Keratinocyte (primary cell): ENCODE results near the gene TMEM271. TPM values are rescaled to one million over a fixed set of nuclear protein-coding genes. Genes with fewer than 3 reads are reported as not detected.

ENCODE experiments used
- DNase-seq: peaks from one replicate; pipeline ENCODE4 v3.0.0-alpha.2; 2011; ENCODE audit warnings: low read depth, missing footprints, low spot score
- FAIRE-seq: peaks from 2 replicates; lab custom pipeline; 2011; peaks lifted over from hg19 to GRCh38; lab: Jason Lieb, UNC
- H2AFZ ChIP-seq: 2 replicates; pipeline ENCODE4 v1.6.0; 2012; ENCODE audit warnings: low read length, control low read depth, inconsistent platforms; ENCODE audit not compliant: control insufficient read depth
- H3K27ac ChIP-seq: 2 replicates; pipeline ENCODE4 v1.5.1; 2011; ENCODE audit warnings: low read length; ENCODE audit not compliant: control insufficient read depth, insufficient read depth
- H3K27me3 ChIP-seq: 3 replicates; pipeline ENCODE4 v1.6.0; 2011; ENCODE audit warnings: low read length; ENCODE audit not compliant: control insufficient read depth, insufficient read depth; ENCODE audit errors: extremely low read depth
- H3K36me3 ChIP-seq, 2 experiments: 2 replicates in 1 of 2; 3 replicates in 1 of 2; pipeline ENCODE4 v1.5.1; 2011; ENCODE audit warnings: low read length in 2 of 2, mild to moderate bottlenecking in 1 of 2; ENCODE audit not compliant: control insufficient read depth in 2 of 2, insufficient read depth in 2 of 2; ENCODE audit errors: extremely low read depth in 1 of 2
- H3K4me1 ChIP-seq: 3 replicates; pipeline ENCODE4 v1.5.1; 2011; ENCODE audit warnings: low read length; ENCODE audit not compliant: control insufficient read depth, insufficient read depth; ENCODE audit errors: extremely low read depth
- H3K4me2 ChIP-seq: 3 replicates; pipeline ENCODE4 v1.6.0; 2011; ENCODE audit warnings: low read depth, low read length; ENCODE audit not compliant: control insufficient read depth, insufficient read depth; ENCODE audit errors: extremely low read depth
- H3K4me3 ChIP-seq, 3 experiments: fragments of 200-600 bp in 1 of 3; sonication (generic) in 1 of 3; 2 replicates in 2 of 3; 3 replicates in 1 of 3; pipeline ENCODE4 v1.5.1; 2011 to 2016; ENCODE audit warnings: low read length in 3 of 3, mild to moderate bottlenecking in 3 of 3, control low read depth in 2 of 3, inconsistent platforms in 1 of 3, low read depth in 1 of 3, mixed read lengths in 1 of 3, mixed run types in 1 of 3, moderate library complexity in 1 of 3; ENCODE audit not compliant: control insufficient read depth in 2 of 3, insufficient read depth in 2 of 3; ENCODE audit errors: extremely low read depth in 1 of 3
- H3K79me2 ChIP-seq: 2 replicates; pipeline ENCODE4 v1.6.0; 2012; ENCODE audit warnings: low read length; ENCODE audit not compliant: control insufficient read depth, insufficient read depth
- H3K9ac ChIP-seq: 3 replicates; pipeline ENCODE4 v1.6.0; 2011; ENCODE audit warnings: low read length; ENCODE audit not compliant: control insufficient read depth, insufficient read depth; ENCODE audit errors: extremely low read depth
- H3K9me1 ChIP-seq: 3 replicates; pipeline ENCODE4 v1.6.0; 2011; ENCODE audit warnings: low read length; ENCODE audit not compliant: control insufficient read depth, insufficient read depth; ENCODE audit errors: extremely low read depth
- H3K9me3 ChIP-seq: 2 replicates; pipeline ENCODE4 v1.5.1; 2012; ENCODE audit warnings: low read depth, low read length; ENCODE audit not compliant: control insufficient read depth
- H4K20me1 ChIP-seq: 3 replicates; pipeline ENCODE4 v1.6.0; 2011; ENCODE audit warnings: low read length; ENCODE audit not compliant: control insufficient read depth, insufficient read depth; ENCODE audit errors: extremely low read depth
- EZH2 ChIP-seq: IDR thresholded peaks from one replicate; pipeline ENCODE4 v1.6.1; 2012; ENCODE audit warnings: inconsistent platforms, mild to moderate bottlenecking, low read length, moderate library complexity
- dilution Hi-C: fragments of 300-500 bp; cut with MboI; formaldehyde crosslinking; loops from one replicate; pipeline ENCODE4 v1.7.0; 2020; ENCODE audit warnings: low sequenced_read_pairs; ENCODE audit not compliant: extremely low pct_ligation_motif_present
- polyA plus RNA-seq, 5 experiments: library from polyadenylated mRNA; depleted of rRNA in 3 of 5; stranded (reverse) in 3 of 5; stranded (forward) in 1 of 5; unstranded in 1 of 5; fragments of >200 nt; gene quantifications; 1 replicate in 1 of 5; 2 replicates in 3 of 5; 3 replicates in 1 of 5; pipeline versions ENCODE4 v1.2.1 to v1.2.3, GENCODE V29; 2011 to 2012; ENCODE audit warnings: missing spikeins in 2 of 5, low read depth in 1 of 5, low replicate concordance in 1 of 5
- TF ChIP-seq, protein P1 (sequence below), 3 experiments: IDR thresholded peaks in 1 of 3; conservative IDR thresholded peaks in 1 of 3; optimal IDR thresholded peaks in 1 of 3; 2 replicates in 2 of 3; 3 replicates in 1 of 3; pipeline versions ENCODE3 to v1.5.1; 2011; ENCODE audit warnings: low read length in 3 of 3, mild to moderate bottlenecking in 3 of 3, moderate library complexity in 2 of 3, control low read depth in 1 of 3, inconsistent platforms in 1 of 3; ENCODE audit not compliant: insufficient read depth in 2 of 3; ENCODE audit errors: extremely low read depth in 1 of 3

The TMEM271 gene
- polyA plus RNA-seq, 1 donor (not counting 4 experiments of a cell fraction or from before 2014, with no cell fraction given): not detected

DNA sequence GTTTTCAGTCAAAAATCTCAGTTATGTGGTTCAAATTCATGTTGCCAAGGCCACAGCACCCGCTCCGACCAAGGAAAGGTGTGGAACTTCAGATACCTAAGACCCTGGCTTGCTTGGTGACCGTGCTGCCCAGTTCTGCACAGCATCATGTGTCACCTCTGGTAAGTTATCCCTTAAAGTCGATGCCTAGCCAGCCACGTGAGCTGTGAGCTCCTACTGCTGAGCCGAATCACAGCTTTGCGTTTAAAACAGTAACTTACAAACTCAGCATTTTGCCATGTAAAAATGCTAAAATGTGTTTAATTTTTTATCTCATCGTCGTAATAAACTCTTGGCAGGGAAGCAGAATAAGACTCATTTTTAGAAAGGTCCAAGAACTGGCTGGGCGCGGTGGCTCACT, 5.3 kb downstream of the TMEM271 start:
- Histone ChIP-seq H3K36me3 (no peaks in the 10 kb centered on the region), H3K27ac (no peak overlapping the region), H3K9ac (no peak overlapping the region), H3K9me1 (no peaks in the 10 kb centered on the region), H3K79me2 (no peaks in the 10 kb centered on the region), H3K4me1 (no peaks in the 10 kb centered on the region), H2AFZ (no peak overlapping the region), H3K4me2 (no peak overlapping the region), H3K27me3 (peaks cover 45% of the 10 kb centered on the region), H3K4me3 (no peak overlapping the region), H3K9me3 (no peaks in the 10 kb centered on the region), H4K20me1 (peaks cover 4% of the 10 kb centered on the region)
- TF ChIP-seq, protein P1, sequence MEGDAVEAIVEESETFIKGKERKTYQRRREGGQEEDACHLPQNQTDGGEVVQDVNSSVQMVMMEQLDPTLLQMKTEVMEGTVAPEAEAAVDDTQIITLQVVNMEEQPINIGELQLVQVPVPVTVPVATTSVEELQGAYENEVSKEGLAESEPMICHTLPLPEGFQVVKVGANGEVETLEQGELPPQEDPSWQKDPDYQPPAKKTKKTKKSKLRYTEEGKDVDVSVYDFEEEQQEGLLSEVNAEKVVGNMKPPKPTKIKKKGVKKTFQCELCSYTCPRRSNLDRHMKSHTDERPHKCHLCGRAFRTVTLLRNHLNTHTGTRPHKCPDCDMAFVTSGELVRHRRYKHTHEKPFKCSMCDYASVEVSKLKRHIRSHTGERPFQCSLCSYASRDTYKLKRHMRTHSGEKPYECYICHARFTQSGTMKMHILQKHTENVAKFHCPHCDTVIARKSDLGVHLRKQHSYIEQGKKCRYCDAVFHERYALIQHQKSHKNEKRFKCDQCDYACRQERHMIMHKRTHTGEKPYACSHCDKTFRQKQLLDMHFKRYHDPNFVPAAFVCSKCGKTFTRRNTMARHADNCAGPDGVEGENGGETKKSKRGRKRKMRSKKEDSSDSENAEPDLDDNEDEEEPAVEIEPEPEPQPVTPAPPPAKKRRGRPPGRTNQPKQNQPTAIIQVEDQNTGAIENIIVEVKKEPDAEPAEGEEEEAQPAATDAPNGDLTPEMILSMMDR (optimal IDR thresholded peaks at IDR 0.05 in 1 of 3, IDR thresholded peaks at IDR 0.05 in 1 of 3, conservative IDR thresholded peaks at IDR 0.05 in 1 of 3; ENCODE audit: extremely low read depth in 1 of 3, insufficient read depth in 2 of 3, low read length in 3 of 3): no peak
- no peak for TF ChIP-seq EZH2
- DNase-seq (no peak), FAIRE-seq (no peak)
- dilution Hi-C loops: no loop called here

DNA sequence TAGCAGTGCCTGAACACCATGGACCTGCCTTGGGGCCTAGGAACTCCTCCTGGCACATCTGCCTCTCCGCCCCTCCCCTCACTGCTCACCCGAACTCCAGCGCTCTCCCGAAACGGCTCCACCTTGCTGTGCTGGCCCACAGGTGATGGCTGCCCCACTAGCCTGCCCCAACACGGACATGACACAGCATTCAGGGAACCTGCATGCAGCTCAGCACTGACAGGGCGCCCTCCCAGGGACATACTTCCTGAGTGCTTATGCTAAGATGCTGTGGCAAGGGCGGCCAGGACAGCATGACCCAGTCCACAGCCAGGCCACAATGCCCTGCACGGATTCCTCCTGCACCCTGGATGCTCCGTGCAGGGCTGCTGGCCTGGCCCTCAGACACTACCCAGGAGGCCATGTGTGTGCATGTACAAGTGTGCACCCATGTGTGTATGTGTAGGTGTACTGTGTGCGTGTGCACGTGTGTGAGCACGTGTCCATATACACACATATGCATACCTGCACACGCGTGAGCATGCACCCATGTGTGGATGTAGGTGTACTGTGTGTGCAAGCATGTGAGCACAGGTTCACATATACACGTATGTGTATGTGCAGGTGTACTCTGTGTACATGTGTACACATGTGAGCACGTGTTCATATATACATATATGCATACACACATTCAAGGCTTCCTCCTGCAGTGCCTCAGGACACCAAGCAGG, 6.0 kb downstream of the TMEM271 start:
- no peaks in the 10 kb centered on the region for H3K9me1 ChIP-seq
- DNase-seq (no peak), FAIRE-seq (no peak)
- no peaks in the 10 kb centered on the region for H3K4me1 ChIP-seq
- H3K27me3 ChIP-seq: peaks cover 40% of the 10 kb centered on the region
- no peak overlapping the region for H3K4me2 ChIP-seq
- H3K36me3 ChIP-seq: no peaks in the 10 kb centered on the region
- no peak overlapping the region for H3K9ac ChIP-seq
- H4K20me1 ChIP-seq: peaks cover 4% of the 10 kb centered on the region
- H3K9me3 ChIP-seq: no peaks in the 10 kb centered on the region
- no peaks in the 10 kb centered on the region for H3K79me2 ChIP-seq
- no peak overlapping the region for H2AFZ ChIP-seq
- no peak overlapping the region for H3K27ac ChIP-seq
- dilution Hi-C loops: no loop called here
- no peak overlapping the region for H3K4me3 ChIP-seq
- TF ChIP-seq, protein P1 (optimal IDR thresholded peaks at IDR 0.05 in 1 of 3, IDR thresholded peaks at IDR 0.05 in 1 of 3, conservative IDR thresholded peaks at IDR 0.05 in 1 of 3; ENCODE audit: extremely low read depth in 1 of 3, insufficient read depth in 2 of 3, low read length in 3 of 3): no peak
- no peak for TF ChIP-seq EZH2
